ENCODE measurements around the gene LRBA.
A peak's percentile ranks its signal among the peaks of the same experiment; 100 is the strongest.

LRBA gene

GRCh38 chr4:150482581-150482980 is 532.5 kb downstream of the LRBA start:
- peaks cover 4% of the 10 kb centered on the region for H3K9me3 Mint-ChIP-seq
- H3K27ac Mint-ChIP-seq: no peak overlapping the region
- no peaks in the 10 kb centered on the region for H3K27me3 Mint-ChIP-seq
- H3K4me3 Mint-ChIP-seq: no peak overlapping the region
- H3K36me3 Mint-ChIP-seq (ENCODE audit: low read depth): peaks cover 59% of the 10 kb centered on the region
- no peaks in the 10 kb centered on the region for H3K4me1 Mint-ChIP-seq (ENCODE audit: low read depth)

DNA sequence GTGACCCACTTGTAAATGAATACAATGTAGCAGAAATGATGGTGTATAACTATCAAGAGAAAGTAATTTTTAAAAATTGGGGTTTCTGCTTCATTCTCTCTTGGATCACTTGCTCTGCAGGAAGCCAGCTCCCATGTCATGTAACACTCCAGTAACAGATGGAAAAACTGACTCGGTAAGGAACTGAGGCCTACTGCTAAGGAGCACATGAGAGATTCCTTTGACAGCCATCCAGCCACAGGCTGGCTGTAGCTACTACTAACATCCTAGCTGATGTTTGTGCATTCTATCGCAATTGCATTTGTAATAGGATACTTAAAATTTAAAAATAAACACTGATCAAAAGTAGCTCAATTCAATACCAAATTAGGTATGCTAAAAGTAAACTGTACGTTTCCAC is 535.4 kb downstream of the LRBA start:
- Mint-ChIP-seq H3K4me3 (no peak overlapping the region), H3K27ac (no peak overlapping the region), H3K4me1 (ENCODE audit: low read depth) (no peaks in the 10 kb centered on the region), H3K27me3 (no peaks in the 10 kb centered on the region), H3K36me3 (ENCODE audit: low read depth) (peaks cover 56% of the 10 kb centered on the region), H3K9me3 (peaks cover 4% of the 10 kb centered on the region)

DNA sequence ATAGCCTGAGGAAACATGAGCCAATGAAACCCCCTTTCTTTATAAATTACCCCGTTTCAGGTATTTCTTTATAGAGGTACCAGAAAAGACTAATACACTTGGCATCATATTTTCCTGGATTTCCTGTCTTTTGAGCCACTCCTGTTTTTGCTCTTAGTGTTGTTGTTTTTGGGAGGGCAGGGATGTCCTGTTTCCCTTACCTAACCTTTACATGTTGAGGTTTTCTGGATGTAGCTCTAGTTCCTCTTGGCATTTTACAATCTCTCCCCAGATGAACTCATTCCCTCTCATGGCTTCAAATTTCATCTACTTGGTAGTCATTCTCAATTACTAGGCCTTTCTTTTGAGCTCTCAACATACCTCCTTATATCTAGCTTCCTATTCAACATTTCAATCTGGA is 537.2 kb downstream of the LRBA start:
- Mint-ChIP-seq H3K27ac (no peak overlapping the region), H3K36me3 (ENCODE audit: low read depth) (peaks cover 52% of the 10 kb centered on the region)

GRCh38 chr4:150476776-150477175 is 538.3 kb downstream of the LRBA start:
- Mint-ChIP-seq H3K27me3 (no peaks in the 10 kb centered on the region), H3K9me3 (peaks cover 4% of the 10 kb centered on the region), H3K36me3 (ENCODE audit: low read depth) (peaks cover 48% of the 10 kb centered on the region), H3K27ac (no peak overlapping the region), H3K4me1 (ENCODE audit: low read depth) (no peaks in the 10 kb centered on the region), H3K4me3 (no peak overlapping the region)

More for the DNA sequence above, 537.2 kb downstream of the LRBA start:
- Mint-ChIP-seq H3K4me3 (no peak overlapping the region), H3K27me3 (no peaks in the 10 kb centered on the region), H3K9me3 (peaks cover 4% of the 10 kb centered on the region), H3K4me1 (ENCODE audit: low read depth) (no peaks in the 10 kb centered on the region)

- Mint-ChIP-seq H3K9me3 (peaks cover 4% of the 10 kb centered on the region), H3K27ac (no peak overlapping the region), H3K36me3 (ENCODE audit: low read depth) (peaks cover 45% of the 10 kb centered on the region), H3K27me3 (no peaks in the 10 kb centered on the region), H3K4me1 (ENCODE audit: low read depth) (no peaks in the 10 kb centered on the region), H3K4me3 (no peak overlapping the region)
Measured at GRCh38 chr4:150475763-150476162, 539.3 kb downstream of the LRBA start.

DNA sequence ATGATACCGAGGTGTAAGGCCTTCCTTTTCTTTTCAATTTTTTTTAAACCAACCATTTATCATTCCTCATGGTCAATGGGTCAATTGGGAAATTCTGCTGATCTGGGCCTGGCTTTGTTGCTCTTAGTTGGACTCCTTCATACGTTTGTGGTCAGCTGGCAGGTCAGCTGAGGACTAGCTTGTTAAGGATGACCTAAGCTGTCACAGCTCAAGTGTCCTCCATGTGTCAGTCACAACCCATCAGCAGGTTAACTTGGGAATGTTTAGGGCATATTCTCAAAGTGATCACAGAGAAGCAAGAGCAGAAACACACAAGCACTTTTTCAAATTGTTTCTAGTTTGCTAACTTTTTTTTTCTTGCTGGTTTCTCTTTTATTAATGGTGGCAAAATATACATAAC is 550.6 kb downstream of the LRBA start:
- H3K27me3 Mint-ChIP-seq: no peaks in the 10 kb centered on the region
- no peak overlapping the region for H3K27ac Mint-ChIP-seq
- H3K4me1 Mint-ChIP-seq (ENCODE audit: low read depth): no peaks in the 10 kb centered on the region
- no peaks in the 10 kb centered on the region for H3K9me3 Mint-ChIP-seq
- H3K4me3 Mint-ChIP-seq: no peak overlapping the region
- H3K36me3 Mint-ChIP-seq (ENCODE audit: low read depth): peaks cover 50% of the 10 kb centered on the region

- no peaks in the 10 kb centered on the region for H3K4me1 Mint-ChIP-seq (ENCODE audit: low read depth)
- H3K4me3 Mint-ChIP-seq: no peak overlapping the region
- no peaks in the 10 kb centered on the region for H3K27me3 Mint-ChIP-seq
- no peaks in the 10 kb centered on the region for H3K9me3 Mint-ChIP-seq
- H3K27ac Mint-ChIP-seq: no peak overlapping the region
- peaks cover 54% of the 10 kb centered on the region for H3K36me3 Mint-ChIP-seq (ENCODE audit: low read depth)
Measured at GRCh38 chr4:150462743-150463142, 552.3 kb downstream of the LRBA start.

GRCh38 chr4:150461957-150462356 is 553.1 kb downstream of the LRBA start:
- H3K27ac Mint-ChIP-seq: no peak overlapping the region
- H3K36me3 Mint-ChIP-seq (ENCODE audit: low read depth): peaks cover 51% of the 10 kb centered on the region
- no peaks in the 10 kb centered on the region for H3K27me3 Mint-ChIP-seq
- no peaks in the 10 kb centered on the region for H3K9me3 Mint-ChIP-seq
- no peak overlapping the region for H3K4me3 Mint-ChIP-seq
- H3K4me1 Mint-ChIP-seq (ENCODE audit: low read depth): no peaks in the 10 kb centered on the region

DNA sequence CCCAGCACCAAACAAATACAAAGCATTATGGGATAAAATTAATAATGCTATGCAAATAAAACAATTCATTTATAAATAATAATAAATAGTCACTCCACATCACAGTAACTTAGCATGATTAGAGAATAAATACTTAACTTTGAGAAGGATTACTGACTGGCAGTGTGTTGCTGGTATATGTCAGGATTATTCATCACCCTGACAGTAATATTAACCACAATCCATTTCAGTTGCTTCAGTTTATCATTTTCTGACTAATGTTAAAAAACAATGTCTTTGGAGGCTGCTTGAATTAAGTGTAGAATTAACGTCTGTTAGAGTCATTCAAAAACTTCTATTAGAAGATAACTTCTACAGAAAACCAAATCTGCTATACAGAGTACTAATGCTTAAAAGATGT is 557.3 kb downstream of the LRBA start:
- Mint-ChIP-seq H3K4me1 (ENCODE audit: low read depth) (no peaks in the 10 kb centered on the region), H3K9me3 (peaks cover 11% of the 10 kb centered on the region), H3K27me3 (no peaks in the 10 kb centered on the region), H3K36me3 (ENCODE audit: low read depth) (peaks cover 40% of the 10 kb centered on the region), H3K4me3 (no peak overlapping the region), H3K27ac (no peak overlapping the region)

DNA sequence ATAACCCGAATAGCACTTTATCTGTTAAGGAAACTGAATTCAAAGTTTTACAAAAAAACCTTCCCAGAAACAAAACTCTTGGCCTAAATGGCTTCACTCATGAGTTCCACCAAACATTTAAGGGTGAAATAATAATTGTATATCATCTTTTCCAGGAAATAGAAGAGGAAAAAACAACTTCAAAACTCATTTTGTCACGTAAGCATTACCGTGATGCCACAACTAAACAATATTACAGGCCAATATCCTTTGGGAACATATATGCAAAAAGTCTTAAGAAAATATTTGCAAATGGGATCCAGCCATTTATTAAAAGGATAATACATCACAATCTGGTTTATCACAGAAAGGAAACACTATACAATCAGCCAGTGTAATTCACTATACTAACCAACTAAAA is 563.2 kb downstream of the LRBA start:
- Mint-ChIP-seq H3K4me3 (no peak overlapping the region), H3K4me1 (ENCODE audit: low read depth) (no peaks in the 10 kb centered on the region), H3K36me3 (ENCODE audit: low read depth) (peaks cover 36% of the 10 kb centered on the region), H3K9me3 (peaks cover 18% of the 10 kb centered on the region), H3K27ac (peak overlapping the region; percentile 5), H3K27me3 (no peaks in the 10 kb centered on the region)

DNA sequence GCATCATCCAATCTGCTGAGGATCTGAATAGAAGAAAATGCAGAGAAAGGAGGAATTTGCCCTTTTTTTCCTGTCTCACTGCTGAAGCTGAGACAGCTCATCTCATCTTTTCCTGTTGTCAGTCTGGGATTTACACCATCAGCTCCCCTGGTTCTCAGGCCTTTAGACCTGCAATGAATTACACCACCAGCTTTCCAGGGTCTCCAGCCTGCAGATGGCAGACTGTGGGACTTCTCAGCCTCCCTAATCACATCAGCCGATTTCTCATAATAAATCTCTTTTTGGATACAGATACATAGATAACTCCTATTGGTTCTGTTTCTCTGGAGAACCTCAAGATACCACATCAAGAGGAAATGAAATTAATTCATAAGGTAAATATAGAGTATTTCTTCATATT is 567.7 kb downstream of the LRBA start:
- Mint-ChIP-seq H3K36me3 (ENCODE audit: low read depth) (peaks cover 27% of the 10 kb centered on the region), H3K9me3 (peaks cover 6% of the 10 kb centered on the region), H3K27ac (no peak overlapping the region), H3K4me1 (ENCODE audit: low read depth) (no peaks in the 10 kb centered on the region), H3K27me3 (no peaks in the 10 kb centered on the region), H3K4me3 (no peak overlapping the region)

DNA sequence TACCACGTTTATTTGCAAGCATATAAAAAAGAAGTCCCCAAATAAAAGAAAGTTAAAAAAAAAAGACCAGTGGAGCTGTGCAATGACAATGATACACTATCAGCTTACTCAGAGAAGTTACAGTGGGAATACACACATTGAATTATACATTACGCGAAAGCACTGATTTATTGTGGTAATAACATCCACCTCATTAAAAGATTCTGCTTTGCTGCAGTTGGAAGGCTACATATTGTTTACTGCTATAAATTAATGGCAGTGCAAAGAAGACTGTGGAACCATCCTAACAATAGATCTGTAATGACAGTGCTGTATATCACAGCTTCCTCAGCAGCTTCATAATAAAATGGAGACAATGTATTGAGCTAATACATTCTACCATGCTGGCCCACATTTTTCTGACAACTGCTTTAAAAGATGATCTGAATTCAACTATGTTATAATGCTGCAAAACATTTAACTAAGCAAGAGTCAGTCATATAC is 575.6 kb downstream of the LRBA start:
- H3K27me3 Mint-ChIP-seq: no peaks in the 10 kb centered on the region
- H3K9me3 Mint-ChIP-seq: no peaks in the 10 kb centered on the region
- peaks cover 16% of the 10 kb centered on the region for H3K4me1 Mint-ChIP-seq (ENCODE audit: low read depth)
- H3K36me3 Mint-ChIP-seq (ENCODE audit: low read depth): peaks cover 28% of the 10 kb centered on the region
- H3K27ac Mint-ChIP-seq: no peak overlapping the region
- no peak overlapping the region for H3K4me3 Mint-ChIP-seq

- no peaks in the 10 kb centered on the region for H3K27me3 Mint-ChIP-seq
- H3K9me3 Mint-ChIP-seq: no peaks in the 10 kb centered on the region
- peaks cover 16% of the 10 kb centered on the region for H3K4me1 Mint-ChIP-seq (ENCODE audit: low read depth)
- H3K36me3 Mint-ChIP-seq (ENCODE audit: low read depth): peaks cover 29% of the 10 kb centered on the region
- H3K4me3 Mint-ChIP-seq: no peak overlapping the region
- H3K27ac Mint-ChIP-seq: peak overlapping the region; percentile 89
Measured at GRCh38 chr4:150436598-150437370, 578.3 kb downstream of the LRBA start.

DNA sequence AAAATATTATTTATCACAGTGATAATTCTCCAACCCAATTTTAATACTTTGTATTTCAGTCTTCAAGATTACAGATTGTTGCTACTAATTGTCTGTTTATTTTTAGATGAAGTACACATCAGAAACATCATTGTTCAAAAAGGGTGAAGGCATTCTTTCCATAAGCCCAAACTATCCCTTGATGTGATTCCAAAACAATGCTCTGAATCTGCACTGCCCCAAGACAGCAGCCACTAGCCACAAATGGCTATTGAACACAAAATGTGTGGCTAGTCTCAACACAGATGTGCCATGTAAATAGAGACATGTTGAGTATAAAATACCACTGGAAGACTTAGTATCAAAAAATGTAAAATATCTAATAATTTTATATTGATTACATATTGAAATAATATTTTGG is 583.9 kb downstream of the LRBA start:
- Mint-ChIP-seq H3K27ac (no peak overlapping the region), H3K4me1 (ENCODE audit: low read depth) (peaks cover 5% of the 10 kb centered on the region), H3K27me3 (no peaks in the 10 kb centered on the region), H3K9me3 (no peaks in the 10 kb centered on the region), H3K36me3 (ENCODE audit: low read depth) (peaks cover 31% of the 10 kb centered on the region), H3K4me3 (no peak overlapping the region)

- H3K27me3 Mint-ChIP-seq: no peaks in the 10 kb centered on the region
Measured at GRCh38 chr4:150425161-150425560, 589.9 kb downstream of the LRBA start.

GRCh38 chr4:150423503-150423902 is 591.6 kb downstream of the LRBA start:
- Mint-ChIP-seq H3K9me3 (no peaks in the 10 kb centered on the region), H3K27me3 (no peaks in the 10 kb centered on the region), H3K4me1 (ENCODE audit: low read depth) (no peaks in the 10 kb centered on the region), H3K36me3 (ENCODE audit: low read depth) (peaks cover 25% of the 10 kb centered on the region), H3K27ac (no peak overlapping the region), H3K4me3 (no peak overlapping the region)

More at GRCh38 chr4:150425161-150425560, 589.9 kb downstream of the LRBA start:
- H3K9me3 Mint-ChIP-seq: no peaks in the 10 kb centered on the region
- H3K36me3 Mint-ChIP-seq (ENCODE audit: low read depth): peaks cover 23% of the 10 kb centered on the region
- H3K27ac Mint-ChIP-seq: no peak overlapping the region
- no peak overlapping the region for H3K4me3 Mint-ChIP-seq
- H3K4me1 Mint-ChIP-seq (ENCODE audit: low read depth): no peaks in the 10 kb centered on the region
